PC-9 (cell line): ENCODE measurements around the gene SND1. TPM values are rescaled to one million over a fixed set of nuclear protein-coding genes. Genes with fewer than 3 reads are reported as not detected.
A peak's percentile ranks its signal among the peaks of the same experiment; 100 is the strongest.

Experiments used
- BruUV-seq: library from RNA; stranded (reverse); fragments of 400-500 nt; replicated peaks from 2 replicates; lab custom pipeline; 2021; lab: Mats Ljungman, UMichigan
- CTCF ChIA-PET: fragments of 300-600 bp; sonication (Branson Sonifier 250); formaldehyde crosslinking; loops from one replicate; lab custom pipeline; 2022; ENCODE audit warnings: antibody characterized with exemption; lab: Charles Lee
- POLR2A ChIA-PET: fragments of 300-600 bp; sonication (Branson Sonifier 250); formaldehyde crosslinking; loops from one replicate; lab custom pipeline; 2022; ENCODE audit warnings: antibody characterized with exemption; ENCODE audit not compliant: unreplicated experiment; lab: Charles Lee
- DNase-seq, 2 experiments: peaks; one replicate each; pipeline versions ENCODE4 v3.0.0 to v3.0.0-alpha.2; 2015 to 2022; ENCODE audit warnings: mixed read lengths in 1 of 2
- H2AFZ ChIP-seq: fragments of 200-600 bp; sonication (generic); 2 replicates; pipeline ENCODE4 v1.8.1; 2017; ENCODE audit warnings: antibody characterized with exemption
- H3F3A ChIP-seq: fragments of 200-600 bp; sonication (generic); 2 replicates; pipeline ENCODE4 v1.8.1; 2017; ENCODE audit warnings: antibody characterized with exemption, mild to moderate bottlenecking, low read depth; ENCODE audit not compliant: insufficient read depth
- H3K27ac ChIP-seq: fragments of 200-600 bp; sonication (generic); 2 replicates; pipeline ENCODE4 v1.6.1; 2016; ENCODE audit warnings: mixed run types
- H3K27me3 ChIP-seq: fragments of 200-600 bp; sonication (generic); 2 replicates; pipeline ENCODE4 v1.6.1; 2016; ENCODE audit warnings: low read depth, mixed run types; ENCODE audit not compliant: insufficient read depth
- H3K36me3 ChIP-seq: fragments of 200-600 bp; sonication (generic); 2 replicates; pipeline ENCODE4 v1.6.1; 2016; ENCODE audit warnings: low read depth, mixed run types
- H3K4me1 ChIP-seq: fragments of 200-600 bp; sonication (generic); replicated peaks from 2 replicates; pipeline ENCODE4 v1.6.1; 2016; ENCODE audit warnings: mixed run types; ENCODE audit not compliant: insufficient read depth
- H3K4me2 ChIP-seq: fragments of 200-600 bp; sonication (generic); 2 replicates; pipeline ENCODE4 v1.6.1; 2017; ENCODE audit warnings: mixed run types
- H3K4me3 ChIP-seq: fragments of 200-600 bp; sonication (generic); 2 replicates; pipeline ENCODE4 v1.6.1; 2016; ENCODE audit warnings: mixed run types
- H3K79me2 ChIP-seq: fragments of 200-600 bp; sonication (generic); 2 replicates; pipeline ENCODE4 v1.6.1; 2017; ENCODE audit warnings: low read depth, mixed run types
- H3K9me2 ChIP-seq: fragments of 200-600 bp; sonication (generic); 2 replicates; pipeline ENCODE4 v1.8.1; 2017; ENCODE audit warnings: mild to moderate bottlenecking; ENCODE audit not compliant: insufficient read depth
- H3K9me3 ChIP-seq: fragments of 200-600 bp; sonication (generic); 2 replicates; pipeline ENCODE4 v1.8.1; 2016; ENCODE audit warnings: low read depth; ENCODE audit not compliant: insufficient read depth
- H4K20me1 ChIP-seq: fragments of 200-600 bp; sonication (generic); 2 replicates; pipeline ENCODE4 v1.8.1; 2017; ENCODE audit not compliant: insufficient read depth
- EZH2 ChIP-seq: fragments of 200-600 bp; sonication (generic); IDR thresholded peaks from 2 replicates; pipeline ENCODE4 v1.8.0; 2017; ENCODE audit warnings: antibody characterized with exemption, low read depth
- intact Hi-C: fragments of 100-400 bp; cut with micrococcal nuclease; formaldehyde crosslinking; loops from one replicate; pipeline ENCODE4 v1.10.0; 2022; ENCODE audit not compliant: unreplicated experiment
- total RNA-seq: library from RNA; stranded (reverse); gene quantifications from 2 replicates; pipeline ENCODE4 v1.2.3, GENCODE V29; 2021
- TF ChIP-seq, protein P1 (sequence below): fragments of 200-600 bp; sonication (generic); conservative IDR thresholded peaks from 2 replicates; pipeline ENCODE4 v1.6.1; 2017; ENCODE audit warnings: mixed run types, antibody characterized with exemption, mild to moderate bottlenecking, moderate library complexity

The SND1 gene
- total RNA-seq, 1 experiment from 2014 or later = 273 TPM

DNA sequence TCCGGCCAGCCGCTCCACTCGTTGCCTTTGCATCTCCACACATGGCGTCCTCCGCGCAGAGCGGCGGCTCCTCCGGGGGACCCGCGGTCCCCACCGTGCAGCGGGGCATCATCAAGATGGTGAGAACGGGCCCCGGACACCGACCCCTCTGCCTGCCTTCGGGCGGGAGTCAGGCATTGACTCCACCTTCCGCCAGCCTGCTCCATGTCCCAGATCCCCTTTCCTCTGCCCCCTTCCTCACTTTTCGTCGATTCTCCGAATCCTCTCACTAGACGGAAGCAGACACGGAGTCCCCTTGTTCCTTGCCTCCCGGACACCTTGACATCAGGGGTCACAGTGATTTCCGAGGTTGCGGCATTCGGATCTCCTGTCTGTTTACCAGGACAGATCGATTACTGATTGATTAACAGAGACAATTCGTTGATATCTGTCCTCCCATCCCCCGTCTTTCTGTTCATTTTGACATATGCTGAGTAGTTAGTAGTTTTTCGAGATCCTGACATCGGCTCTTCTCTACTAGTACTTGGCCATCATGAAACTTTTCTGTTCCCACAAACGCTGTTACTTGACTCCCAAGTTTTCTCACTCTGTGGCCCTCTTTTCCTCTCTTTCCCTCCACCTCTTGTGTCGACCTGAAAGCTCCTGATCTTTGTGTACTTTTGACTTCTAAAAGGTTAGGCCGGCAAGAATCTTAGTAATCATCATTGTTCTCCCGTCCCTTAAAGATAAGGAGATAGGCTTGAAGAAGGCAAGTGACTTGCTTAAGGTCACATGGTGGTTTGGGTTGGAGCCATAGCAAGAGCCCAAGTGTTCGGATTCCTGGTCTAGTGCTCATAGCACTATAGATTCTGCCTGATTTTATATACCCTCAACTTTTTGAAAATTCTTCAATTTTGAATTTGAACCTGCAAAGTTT lies 597 bp downstream of the SND1 start:
- Histone ChIP-seq H3K4me1 (peaks cover 27% of the 10 kb centered on the region), H3K4me3 (peak overlapping the region; percentile 86), H3K9me3 (no peaks in the 10 kb centered on the region), H3F3A (no peaks in the 10 kb centered on the region; the same call in 1 of the 2 replicates), H3K9me2 (no peaks in the 10 kb centered on the region), H2AFZ (peak overlapping the region; percentile 82), H3K36me3 (peaks cover 20% of the 10 kb centered on the region), H4K20me1 (peaks cover 40% of the 10 kb centered on the region), H3K79me2 (peaks cover 56% of the 10 kb centered on the region), H3K4me2 (peak overlapping the region; percentile 87), H3K27ac (peak overlapping the region; percentile 67), H3K27me3 (no peaks in the 10 kb centered on the region)
- peak in 1 of 2 experiments; percentile 57 for DNase-seq
- TF ChIP-seq EZH2 = no peak
- TF ChIP-seq, protein P1, sequence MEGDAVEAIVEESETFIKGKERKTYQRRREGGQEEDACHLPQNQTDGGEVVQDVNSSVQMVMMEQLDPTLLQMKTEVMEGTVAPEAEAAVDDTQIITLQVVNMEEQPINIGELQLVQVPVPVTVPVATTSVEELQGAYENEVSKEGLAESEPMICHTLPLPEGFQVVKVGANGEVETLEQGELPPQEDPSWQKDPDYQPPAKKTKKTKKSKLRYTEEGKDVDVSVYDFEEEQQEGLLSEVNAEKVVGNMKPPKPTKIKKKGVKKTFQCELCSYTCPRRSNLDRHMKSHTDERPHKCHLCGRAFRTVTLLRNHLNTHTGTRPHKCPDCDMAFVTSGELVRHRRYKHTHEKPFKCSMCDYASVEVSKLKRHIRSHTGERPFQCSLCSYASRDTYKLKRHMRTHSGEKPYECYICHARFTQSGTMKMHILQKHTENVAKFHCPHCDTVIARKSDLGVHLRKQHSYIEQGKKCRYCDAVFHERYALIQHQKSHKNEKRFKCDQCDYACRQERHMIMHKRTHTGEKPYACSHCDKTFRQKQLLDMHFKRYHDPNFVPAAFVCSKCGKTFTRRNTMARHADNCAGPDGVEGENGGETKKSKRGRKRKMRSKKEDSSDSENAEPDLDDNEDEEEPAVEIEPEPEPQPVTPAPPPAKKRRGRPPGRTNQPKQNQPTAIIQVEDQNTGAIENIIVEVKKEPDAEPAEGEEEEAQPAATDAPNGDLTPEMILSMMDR = no peak
- ChIA-PET CTCF (no interaction called here), POLR2A (interaction anchor here (0.7 kb wide), 1 partner anchor 1536 kb away, joined by 5 read pairs; no protein-coding TSS in a partner anchor)
- intact Hi-C loops = loop anchor here (1.0 to 5.0 kb wide), 2 partner anchors 64 to 260 kb away; partner anchors contain the start of genes ARF5 and ZNF800
- no TSS peak for BruUV-seq

DNA sequence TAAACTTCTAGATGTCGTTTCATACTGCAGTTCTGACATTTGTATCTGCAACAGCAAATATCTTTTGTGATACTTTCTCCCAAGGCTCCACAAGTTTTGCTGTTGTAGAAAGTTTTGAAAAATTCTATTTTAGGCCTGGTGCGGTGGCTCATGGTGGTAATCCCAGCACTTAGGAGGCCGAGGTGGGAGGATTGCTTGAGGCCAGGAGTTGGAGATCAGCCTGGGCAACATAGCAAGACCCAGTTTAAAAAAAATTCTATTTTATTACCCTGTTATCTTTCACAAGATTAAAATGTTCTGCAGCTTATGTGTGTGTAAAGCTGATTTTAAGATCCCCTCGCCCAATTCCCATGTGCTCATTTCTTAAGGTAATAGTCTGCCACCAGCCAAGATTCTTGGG lies 1.4 kb downstream of the SND1 start:
- no peaks in the 10 kb centered on the region for H3K9me2 ChIP-seq
- peak overlapping the region; percentile 86 for H3K4me3 ChIP-seq
- no peaks in the 10 kb centered on the region for H3K27me3 ChIP-seq
- TF ChIP-seq EZH2 = no peak
- TF ChIP-seq, protein P1 = no peak
- peaks cover 23% of the 10 kb centered on the region for H3K36me3 ChIP-seq
- H3K4me2 ChIP-seq = peak overlapping the region; percentile 87
- intact Hi-C loops = loop anchor here (5.0 kb wide), 1 partner anchor 261 kb away; the partner anchor contains the start of gene ZNF800
- no peak overlapping the region for H2AFZ ChIP-seq
- BruUV-seq = TSS peak; percentile 41
- H3K79me2 ChIP-seq = peaks cover 64% of the 10 kb centered on the region
- H3F3A ChIP-seq = no peaks in the 10 kb centered on the region; the same call in 1 of the 2 replicates
- ChIA-PET POLR2A (no interaction called here), CTCF (no interaction called here)
- peaks cover 48% of the 10 kb centered on the region for H4K20me1 ChIP-seq
- H3K9me3 ChIP-seq = no peaks in the 10 kb centered on the region
- H3K4me1 ChIP-seq = peaks cover 27% of the 10 kb centered on the region
- DNase-seq = no peak
- no peak overlapping the region for H3K27ac ChIP-seq
